DOHH2 (cell line): ENCODE data around the gene TRIP11.

Experiments used
- H3F3A ChIP-seq: fragments of 200-600 bp; sonication (generic), shearing (Covaris generic); 2 replicates; pipeline ENCODE4 v1.6.0; 2016; ENCODE audit warnings: antibody characterized with exemption, mild to moderate bottlenecking; ENCODE audit not compliant: control insufficient read depth, insufficient read depth
- H3K27ac ChIP-seq: fragments of 200-600 bp; sonication (generic); 2 replicates; pipeline ENCODE4 v1.5.1; 2014; ENCODE audit warnings: low read depth, mild to moderate bottlenecking, low read length, moderate library complexity
- H3K27me3 ChIP-seq: fragments of 200-600 bp; sonication (generic); 2 replicates; pipeline ENCODE4 v1.6.1; 2014; ENCODE audit warnings: mild to moderate bottlenecking, low read length, mixed read lengths; ENCODE audit not compliant: control insufficient read depth
- H3K36me3 ChIP-seq: fragments of 200-600 bp; sonication (generic); 2 replicates; pipeline ENCODE4 v1.6.1; 2014; ENCODE audit warnings: mild to moderate bottlenecking, low read length, moderate library complexity, mixed read lengths; ENCODE audit not compliant: control insufficient read depth
- H3K4me1 ChIP-seq: fragments of 200-600 bp; sonication (generic); 2 replicates; pipeline ENCODE4 v1.6.1; 2014; ENCODE audit warnings: mild to moderate bottlenecking, low read length, mixed read lengths; ENCODE audit not compliant: control insufficient read depth
- H3K4me2 ChIP-seq: fragments of 200-600 bp; sonication (generic); 2 replicates; pipeline ENCODE4 v1.6.0; 2014; ENCODE audit warnings: mild to moderate bottlenecking, low read length, moderate library complexity
- H3K4me3 ChIP-seq: fragments of 200-600 bp; sonication (generic); 2 replicates; pipeline ENCODE4 v1.5.1; 2014; ENCODE audit warnings: mild to moderate bottlenecking, low read length, mixed read lengths
- H3K79me2 ChIP-seq: fragments of 200-600 bp; sonication (generic); 2 replicates; pipeline ENCODE4 v1.6.1; 2014; ENCODE audit warnings: mild to moderate bottlenecking, low read length, mixed read lengths; ENCODE audit not compliant: control insufficient read depth
- H3K9me2 ChIP-seq: fragments of 200-600 bp; sonication (generic); replicated peaks from 2 replicates; pipeline ENCODE4 v1.6.1; 2014; ENCODE audit warnings: mild to moderate bottlenecking, low read length, mixed read lengths; ENCODE audit not compliant: control insufficient read depth
- H3K9me3 ChIP-seq: fragments of 200-600 bp; sonication (generic); 2 replicates; pipeline ENCODE4 v1.6.1; 2014; ENCODE audit warnings: antibody characterized with exemption, low read length, mixed read lengths; ENCODE audit not compliant: control insufficient read depth, insufficient read depth
- H4K20me1 ChIP-seq: fragments of 200-600 bp; sonication (generic); 2 replicates; pipeline ENCODE4 v1.6.0; 2014; ENCODE audit warnings: low read depth, mild to moderate bottlenecking, antibody characterized with exemption, low read length, moderate library complexity; ENCODE audit not compliant: control insufficient read depth, insufficient read depth
- EZH2phosphoT487 ChIP-seq: fragments of 200-600 bp; sonication (generic); IDR thresholded peaks from 2 replicates; pipeline ENCODE4 v1.6.1; 2017; ENCODE audit warnings: borderline replicate concordance, mild to moderate bottlenecking, antibody characterized with exemption, low read length, moderate library complexity, mixed read lengths
- TF ChIP-seq, protein P1 (sequence below): fragments of 200-600 bp; sonication (generic); IDR thresholded peaks from one replicate; pipeline ENCODE4 v1.5.1; 2014; ENCODE audit warnings: antibody characterized with exemption, mild to moderate bottlenecking, low read depth, low read length; ENCODE audit not compliant: poor library complexity, severe bottlenecking

TRIP11 gene

DNA sequence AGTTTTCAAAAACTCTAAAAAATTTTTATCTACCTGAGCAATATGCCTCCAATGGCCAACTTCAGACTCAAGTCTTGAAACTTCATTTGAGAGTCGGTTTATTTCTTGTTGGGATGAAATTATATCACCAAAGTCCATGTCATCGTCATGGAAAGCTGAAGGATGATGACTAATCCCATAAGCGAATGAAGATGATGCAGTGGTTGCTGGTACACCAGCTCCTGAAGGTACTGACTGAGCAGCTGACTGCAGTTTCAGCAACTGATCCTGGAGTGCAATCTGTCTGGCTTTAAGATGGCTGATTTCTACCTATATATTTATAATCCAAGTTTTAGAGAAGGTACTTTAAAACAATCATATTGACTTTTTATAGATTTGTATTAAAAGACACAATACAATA is 18.3 kb downstream of the TRIP11 start:
- Histone ChIP-seq H3K79me2 (peaks cover 5% of the 10 kb centered on the region), H3K4me3 (no peak overlapping the region), H3K4me2 (no peak overlapping the region), H4K20me1 (no peaks in the 10 kb centered on the region), H3K27ac (no peak overlapping the region), H3K9me3 (no peaks in the 10 kb centered on the region), H3K36me3 (peaks cover 47% of the 10 kb centered on the region), H3F3A (no peaks in the 10 kb centered on the region), H3K4me1 (no peaks in the 10 kb centered on the region), H3K9me2 (no peaks in the 10 kb centered on the region), H3K27me3 (no peaks in the 10 kb centered on the region)
- TF ChIP-seq, protein P1, sequence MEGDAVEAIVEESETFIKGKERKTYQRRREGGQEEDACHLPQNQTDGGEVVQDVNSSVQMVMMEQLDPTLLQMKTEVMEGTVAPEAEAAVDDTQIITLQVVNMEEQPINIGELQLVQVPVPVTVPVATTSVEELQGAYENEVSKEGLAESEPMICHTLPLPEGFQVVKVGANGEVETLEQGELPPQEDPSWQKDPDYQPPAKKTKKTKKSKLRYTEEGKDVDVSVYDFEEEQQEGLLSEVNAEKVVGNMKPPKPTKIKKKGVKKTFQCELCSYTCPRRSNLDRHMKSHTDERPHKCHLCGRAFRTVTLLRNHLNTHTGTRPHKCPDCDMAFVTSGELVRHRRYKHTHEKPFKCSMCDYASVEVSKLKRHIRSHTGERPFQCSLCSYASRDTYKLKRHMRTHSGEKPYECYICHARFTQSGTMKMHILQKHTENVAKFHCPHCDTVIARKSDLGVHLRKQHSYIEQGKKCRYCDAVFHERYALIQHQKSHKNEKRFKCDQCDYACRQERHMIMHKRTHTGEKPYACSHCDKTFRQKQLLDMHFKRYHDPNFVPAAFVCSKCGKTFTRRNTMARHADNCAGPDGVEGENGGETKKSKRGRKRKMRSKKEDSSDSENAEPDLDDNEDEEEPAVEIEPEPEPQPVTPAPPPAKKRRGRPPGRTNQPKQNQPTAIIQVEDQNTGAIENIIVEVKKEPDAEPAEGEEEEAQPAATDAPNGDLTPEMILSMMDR, result no peak
- no peak for TF ChIP-seq EZH2phosphoT487

DNA sequence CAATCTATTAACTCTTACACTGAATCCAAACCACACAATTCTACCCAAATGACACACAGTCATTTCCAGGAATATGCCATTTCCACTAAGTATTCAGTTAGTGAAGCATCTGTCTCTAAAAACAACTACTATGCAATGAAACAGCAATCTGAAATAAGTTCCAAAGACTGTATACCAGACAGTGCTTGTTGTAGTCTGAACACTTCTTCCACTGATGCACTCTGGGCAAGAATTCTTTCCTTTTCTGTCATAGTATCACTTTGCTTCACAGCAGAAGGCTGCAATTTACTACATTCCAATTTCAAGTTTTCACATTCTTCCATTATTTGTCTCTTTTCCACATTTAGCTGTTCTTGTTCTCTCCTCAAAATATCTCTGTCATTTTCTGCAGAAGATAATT is 25.8 kb downstream of the TRIP11 start:
- Histone ChIP-seq H3F3A (no peaks in the 10 kb centered on the region), H3K79me2 (peaks cover under 1% of the 10 kb centered on the region; the same call in 1 of the 2 replicates), H4K20me1 (no peaks in the 10 kb centered on the region), H3K4me1 (no peaks in the 10 kb centered on the region), H3K27ac (no peak overlapping the region), H3K9me3 (no peaks in the 10 kb centered on the region), H3K27me3 (no peaks in the 10 kb centered on the region), H3K9me2 (no peaks in the 10 kb centered on the region), H3K4me3 (no peak overlapping the region), H3K36me3 (peaks cover 61% of the 10 kb centered on the region), H3K4me2 (no peak overlapping the region)
- TF ChIP-seq EZH2phosphoT487, result no peak
- TF ChIP-seq, protein P1, result no peak

DNA sequence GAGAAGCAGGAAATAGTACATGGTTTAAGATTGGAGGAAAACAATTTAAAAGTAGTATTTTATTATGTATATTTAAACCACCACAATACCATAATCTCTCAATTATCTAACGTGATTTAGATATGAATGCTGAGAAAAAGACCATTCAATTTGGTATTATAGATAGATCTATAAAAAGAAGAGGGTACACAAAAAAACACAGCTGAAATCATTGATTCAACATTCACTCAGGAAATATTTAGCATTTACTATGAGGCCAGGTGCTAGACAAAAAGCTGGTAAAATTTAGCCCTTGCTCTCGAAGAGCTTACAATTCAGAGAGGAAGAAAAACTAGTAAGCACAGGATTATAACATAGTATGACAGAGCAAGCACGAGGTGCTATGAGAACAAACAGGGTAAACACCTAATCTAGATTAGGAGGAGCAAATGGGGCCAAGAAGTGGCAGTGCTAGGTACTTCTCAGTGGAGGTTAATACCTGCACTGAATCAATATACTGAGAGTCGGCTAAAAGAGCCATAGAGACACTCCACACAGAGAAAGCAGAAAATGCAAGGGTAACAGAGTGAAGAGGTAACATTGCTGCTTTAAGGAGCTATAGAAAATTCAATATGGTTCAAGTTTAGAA is 27.6 kb downstream of the TRIP11 start:
- TF ChIP-seq EZH2phosphoT487, result no peak
- TF ChIP-seq, protein P1, result no peak

More for the DNA sequence above, 27.6 kb downstream of the TRIP11 start:
- no peaks in the 10 kb centered on the region for H3K9me2 ChIP-seq
- H3K36me3 ChIP-seq, result peaks cover 67% of the 10 kb centered on the region
- no peak overlapping the region for H3K4me2 ChIP-seq
- H3K9me3 ChIP-seq, result no peaks in the 10 kb centered on the region
- H3K27ac ChIP-seq, result no peak overlapping the region
- no peaks in the 10 kb centered on the region for H3K79me2 ChIP-seq
- H3K4me3 ChIP-seq, result no peak overlapping the region
- H4K20me1 ChIP-seq, result no peaks in the 10 kb centered on the region
- no peaks in the 10 kb centered on the region for H3K4me1 ChIP-seq
- H3K27me3 ChIP-seq, result no peaks in the 10 kb centered on the region
- no peaks in the 10 kb centered on the region for H3F3A ChIP-seq
